ENCODE results near the gene ARMH3.

Gene ARMH3

GRCh38 chr10:101889256-101890210, 166.4 kb downstream of the ARMH3 start:
- TF ChIP-seq CTCF (IDR thresholded peaks at IDR 0.05; ENCODE audit: poor library complexity, severe bottlenecking): peak; percentile 85
- Histone ChIP-seq H3K36me3 (ENCODE audit: low read depth) (peaks cover 7% of the 10 kb centered on the region; the same call in 1 of the 2 replicates), H3K4me1 (ENCODE audit: insufficient read depth, poor library complexity, severe bottlenecking) (no peaks in the 10 kb centered on the region), H3K9me3 (ENCODE audit: severe bottlenecking) (no peaks in the 10 kb centered on the region), H3K27ac (ENCODE audit: poor library complexity, severe bottlenecking) (no peak overlapping the region), H3K27me3 (ENCODE audit: insufficient read depth, poor library complexity, severe bottlenecking) (no peaks in the 10 kb centered on the region), H3K4me3 (ENCODE audit: severe bottlenecking) (no peak overlapping the region)
- ATAC-seq (ENCODE audit: low read depth) (peak; percentile 73), DNase-seq (ENCODE audit: low spot score) (no peak)

- peaks cover 7% of the 10 kb centered on the region; the same call in 1 of the 2 replicates for H3K36me3 ChIP-seq (ENCODE audit: low read depth)
- no peaks in the 10 kb centered on the region for H3K27me3 ChIP-seq (ENCODE audit: insufficient read depth, poor library complexity, severe bottlenecking)
- no peaks in the 10 kb centered on the region for H3K4me1 ChIP-seq (ENCODE audit: insufficient read depth, poor library complexity, severe bottlenecking)
- no peak overlapping the region for H3K4me3 ChIP-seq (ENCODE audit: severe bottlenecking)
- no peaks in the 10 kb centered on the region for H3K9me3 ChIP-seq (ENCODE audit: severe bottlenecking)
- no peak overlapping the region for H3K27ac ChIP-seq (ENCODE audit: poor library complexity, severe bottlenecking)
- DNase-seq (ENCODE audit: low spot score) (no peak), ATAC-seq (ENCODE audit: low read depth) (no peak)
- TF ChIP-seq CTCF (IDR thresholded peaks at IDR 0.05; ENCODE audit: poor library complexity, severe bottlenecking): no peak
Observed at GRCh38 chr10:101888251-101888949, 167.6 kb downstream of the ARMH3 start.

DNA sequence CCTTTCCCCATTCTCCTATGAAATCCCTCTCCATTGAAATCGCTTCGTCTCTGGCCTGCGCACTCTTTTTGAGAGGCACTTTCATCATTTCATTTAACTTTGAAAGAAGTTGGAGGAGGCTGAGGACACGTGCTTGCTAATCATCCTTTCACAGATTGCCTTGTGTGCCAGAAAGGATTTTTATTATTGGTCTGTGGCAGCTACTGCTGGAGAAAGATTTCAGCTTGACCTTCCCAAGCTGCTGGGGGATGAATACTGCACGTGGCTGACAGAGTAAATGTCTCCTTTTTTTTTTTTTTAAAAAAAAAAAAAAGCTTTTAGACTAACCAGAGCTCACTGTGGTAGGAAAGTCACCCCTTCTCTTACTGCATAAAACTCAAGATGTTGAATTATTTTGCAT, 168.2 kb downstream of the ARMH3 start:
- no peak for DNase-seq (ENCODE audit: low spot score)
- ATAC-seq (ENCODE audit: low read depth): no peak
- Histone ChIP-seq H3K27ac (ENCODE audit: poor library complexity, severe bottlenecking) (no peak overlapping the region), H3K4me3 (ENCODE audit: severe bottlenecking) (no peak overlapping the region), H3K36me3 (ENCODE audit: low read depth) (peaks cover 7% of the 10 kb centered on the region; the same call in 1 of the 2 replicates), H3K9me3 (ENCODE audit: severe bottlenecking) (no peaks in the 10 kb centered on the region), H3K4me1 (ENCODE audit: insufficient read depth, poor library complexity, severe bottlenecking) (no peaks in the 10 kb centered on the region), H3K27me3 (ENCODE audit: insufficient read depth, poor library complexity, severe bottlenecking) (no peaks in the 10 kb centered on the region)
- TF ChIP-seq CTCF (IDR thresholded peaks at IDR 0.05; ENCODE audit: poor library complexity, severe bottlenecking): no peak

- Histone ChIP-seq H3K36me3 (ENCODE audit: low read depth) (peaks cover 7% of the 10 kb centered on the region; the same call in 1 of the 2 replicates), H3K27ac (ENCODE audit: poor library complexity, severe bottlenecking) (no peak overlapping the region), H3K4me1 (ENCODE audit: insufficient read depth, poor library complexity, severe bottlenecking) (no peaks in the 10 kb centered on the region), H3K4me3 (ENCODE audit: severe bottlenecking) (no peak overlapping the region), H3K9me3 (ENCODE audit: severe bottlenecking) (no peaks in the 10 kb centered on the region), H3K27me3 (ENCODE audit: insufficient read depth, poor library complexity, severe bottlenecking) (no peaks in the 10 kb centered on the region)
- no peak for ATAC-seq (ENCODE audit: low read depth)
- TF ChIP-seq CTCF (IDR thresholded peaks at IDR 0.05; ENCODE audit: poor library complexity, severe bottlenecking): no peak
- DNase-seq (ENCODE audit: low spot score): no peak
Observed at GRCh38 chr10:101886521-101887312, 169.3 kb downstream of the ARMH3 start.

Data from RWPE2 (cell line).